NB4 (cell line): Measurements from ENCODE around the gene B4GALT3.

Experiments used
- POLR2A ChIP-seq: IDR thresholded peaks from 2 replicates; pipeline ENCODE4 v1.6.1; 2011; ENCODE audit warnings: mild to moderate bottlenecking; ENCODE audit not compliant: insufficient read length; ENCODE audit errors: extremely low read depth
- TF ChIP-seq, protein P1 (sequence below): IDR thresholded peaks from one replicate; pipeline ENCODE4 v1.5.1; 2012; ENCODE audit warnings: low read depth, low read length

DNA sequence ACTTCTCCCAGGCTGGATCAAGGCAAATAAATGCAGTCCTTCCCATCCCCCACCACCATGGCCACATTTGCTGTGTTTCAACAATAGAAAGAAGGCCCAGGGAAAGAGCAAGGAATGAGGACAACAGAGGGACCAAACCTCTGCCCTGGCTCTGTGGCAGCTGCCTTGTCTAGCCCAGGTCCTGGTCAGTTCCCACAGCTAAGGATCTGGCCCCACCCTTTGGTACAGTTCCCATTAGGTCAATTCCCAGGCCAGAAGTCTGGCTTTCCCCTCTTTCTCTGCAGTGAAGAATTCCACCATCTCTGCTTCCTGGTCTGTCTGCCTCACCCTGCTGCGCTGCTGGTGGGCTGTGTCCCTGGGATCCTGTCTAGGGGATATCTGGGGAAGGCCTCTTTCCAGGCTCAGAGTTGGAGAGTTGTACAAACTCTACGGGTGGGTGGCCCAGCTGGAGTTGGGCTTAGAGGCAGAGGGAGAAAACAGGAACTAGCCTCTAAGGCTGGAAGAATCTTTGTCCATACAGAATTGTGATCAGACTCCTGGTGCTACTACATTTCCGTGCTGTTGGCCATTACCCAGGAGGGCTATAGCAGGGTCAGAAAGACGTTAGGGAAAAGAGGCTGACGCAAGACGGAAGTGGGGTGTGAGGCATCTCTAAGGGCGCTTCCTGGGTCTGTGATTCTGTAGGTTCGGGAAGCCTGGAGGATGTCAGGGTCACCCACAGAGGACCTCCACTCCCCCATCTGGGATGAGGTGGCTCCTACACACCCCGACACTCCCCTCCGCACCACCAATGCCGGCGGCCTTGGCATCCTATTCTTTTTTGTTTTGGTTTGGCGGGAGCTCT lies 23.9 kb upstream of the B4GALT3 start:
- TF ChIP-seq, protein P1, sequence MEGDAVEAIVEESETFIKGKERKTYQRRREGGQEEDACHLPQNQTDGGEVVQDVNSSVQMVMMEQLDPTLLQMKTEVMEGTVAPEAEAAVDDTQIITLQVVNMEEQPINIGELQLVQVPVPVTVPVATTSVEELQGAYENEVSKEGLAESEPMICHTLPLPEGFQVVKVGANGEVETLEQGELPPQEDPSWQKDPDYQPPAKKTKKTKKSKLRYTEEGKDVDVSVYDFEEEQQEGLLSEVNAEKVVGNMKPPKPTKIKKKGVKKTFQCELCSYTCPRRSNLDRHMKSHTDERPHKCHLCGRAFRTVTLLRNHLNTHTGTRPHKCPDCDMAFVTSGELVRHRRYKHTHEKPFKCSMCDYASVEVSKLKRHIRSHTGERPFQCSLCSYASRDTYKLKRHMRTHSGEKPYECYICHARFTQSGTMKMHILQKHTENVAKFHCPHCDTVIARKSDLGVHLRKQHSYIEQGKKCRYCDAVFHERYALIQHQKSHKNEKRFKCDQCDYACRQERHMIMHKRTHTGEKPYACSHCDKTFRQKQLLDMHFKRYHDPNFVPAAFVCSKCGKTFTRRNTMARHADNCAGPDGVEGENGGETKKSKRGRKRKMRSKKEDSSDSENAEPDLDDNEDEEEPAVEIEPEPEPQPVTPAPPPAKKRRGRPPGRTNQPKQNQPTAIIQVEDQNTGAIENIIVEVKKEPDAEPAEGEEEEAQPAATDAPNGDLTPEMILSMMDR, result no peak
- peak; percentile 19 for TF ChIP-seq POLR2A
